ENCODE results near the gene SLC25A46. TPM values are rescaled to one million over a fixed set of nuclear protein-coding genes. Genes with fewer than 3 reads are reported as not detected.

SLC25A46 gene
- total RNA-seq, 4 donors from 2014 or later = 62.6 to 84.5 (median 72.0) TPM

GRCh38 chr5:110803467-110804326, 64.9 kb downstream of the SLC25A46 start:
- H3K36me3 ChIP-seq = no peaks in the 10 kb centered on the region
- no peaks in the 10 kb centered on the region for H3K27me3 ChIP-seq
- in situ Hi-C loops (cut with MboI; ENCODE audit: low pct_ligation_motif_present in 1 of 4, low pct_unique_long_range_greater_than_20kb in 1 of 4, low sequenced_read_pairs in 3 of 4) (no loop called here), intact Hi-C loops (cut with DNase I; ENCODE audit: low total_unique reads) (no loop called here)
- H3K9me3 ChIP-seq = peaks cover 0 to 4% of the 10 kb centered on the region in 2 donors
- H3K27ac ChIP-seq = no peak overlapping the region
- H3K4me1 ChIP-seq = no peaks in the 10 kb centered on the region
- no peak for DNase-seq
- WGBS, 2 donors (ENCODE audit: low coverage in 1 of 2) = 83% methylated on average over 1 of the region's 1 CpG; no CpG with 5 or more reads in 1 of the 2 donors
- TF ChIP-seq POLR2A (IDR thresholded peaks at IDR 0.05) (no peak), EP300 (IDR thresholded peaks at IDR 0.05; ENCODE audit: low read depth) (no peak), POLR2AphosphoS5 (IDR thresholded peaks at IDR 0.05) (no peak), CTCF (IDR thresholded peaks at IDR 0.05) (no peak)
- H3K4me3 ChIP-seq = no peak overlapping the region

- Histone ChIP-seq H3K27me3 (no peaks in the 10 kb centered on the region), H3K36me3 (no peaks in the 10 kb centered on the region), H3K4me1 (no peaks in the 10 kb centered on the region), H3K27ac (no peak overlapping the region), H3K4me3 (no peak overlapping the region), H3K9me3 (peaks cover 0 to 4% of the 10 kb centered on the region in 2 donors)
- intact Hi-C loops (cut with DNase I; ENCODE audit: low total_unique reads) (no loop called here), in situ Hi-C loops (cut with MboI; ENCODE audit: low pct_ligation_motif_present in 1 of 4, low pct_unique_long_range_greater_than_20kb in 1 of 4, low sequenced_read_pairs in 3 of 4) (no loop called here)
- TF ChIP-seq CTCF (IDR thresholded peaks at IDR 0.05) (no peak), POLR2A (IDR thresholded peaks at IDR 0.05) (no peak), POLR2AphosphoS5 (IDR thresholded peaks at IDR 0.05) (peak in 2 of 3 donors; percentile 74 to 78)
- DNase-seq = peak; percentile 12
- 56 to 69% methylated on average over 4 of the region's 4 CpGs for whole genome bisulfite sequencing, 2 donors (ENCODE audit: low coverage in 1 of 2)
Observed at GRCh38 chr5:110807169-110807568, 68.4 kb downstream of the SLC25A46 start.

GRCh38 chr5:110809006-110809405, 70.2 kb downstream of the SLC25A46 start:
- in situ Hi-C loops (cut with MboI; ENCODE audit: low pct_ligation_motif_present in 1 of 4, low pct_unique_long_range_greater_than_20kb in 1 of 4, low sequenced_read_pairs in 3 of 4) = no loop called here
- Histone ChIP-seq H3K4me3 (no peak overlapping the region), H3K27me3 (no peaks in the 10 kb centered on the region), H3K4me1 (no peaks in the 10 kb centered on the region), H3K9me3 (peaks cover 0 to 4% of the 10 kb centered on the region in 2 donors), H3K27ac (no peak overlapping the region), H3K36me3 (no peaks in the 10 kb centered on the region)
- TF ChIP-seq POLR2AphosphoS5 (IDR thresholded peaks at IDR 0.05) (no peak), EP300 (IDR thresholded peaks at IDR 0.05; ENCODE audit: low read depth) (no peak), POLR2A (IDR thresholded peaks at IDR 0.05) (no peak), CTCF (IDR thresholded peaks at IDR 0.05) (no peak)
- DNase-seq = no peak
- intact Hi-C loops (cut with DNase I; ENCODE audit: low total_unique reads) = no loop called here
- 87 to 88% methylated on average over 1 of the region's 1 CpG for WGBS, 2 donors (ENCODE audit: low coverage in 1 of 2)

Other genes starting within 250 kb of the SLC25A46 start
- 10 to 100 TPM in 1 of 4 donors, 1 to 10 TPM in 2, not detected in 1; 3.8 to 13.1 (median 4.1) TPM for gene TMEM232, start 12.3 kb upstream of the SLC25A46 start, total RNA-seq